Measurements from ENCODE around the gene CFAP43. TPM values are rescaled to one million over a fixed set of nuclear protein-coding genes. Genes with fewer than 3 reads are reported as not detected.
A peak's percentile ranks its signal among the peaks of the same experiment; 100 is the strongest.
"Not testable (repeated sequence)": the region's sequence is repeated elsewhere in the genome, so short reads cannot be mapped to it uniquely, and the experiment has no call there.

CFAP43 gene
- total RNA-seq, 2 experiments from 2014 or later: not detected

GRCh38 chr10:104250371-104250770 lies 18.2 kb upstream of the CFAP43 start:
- no peak overlapping the region for H3K4me3 Mint-ChIP-seq
- no peak overlapping the region for H3K27ac Mint-ChIP-seq
- H3K27me3 Mint-ChIP-seq: peaks cover 25% of the 10 kb centered on the region
- H3K4me1 Mint-ChIP-seq: peaks cover 24% of the 10 kb centered on the region
- DNase-seq: no peak
- peaks cover 6% of the 10 kb centered on the region for H3K9me3 Mint-ChIP-seq
- H3K36me3 Mint-ChIP-seq: peaks cover 6% of the 10 kb centered on the region

- peaks cover 25% of the 10 kb centered on the region for H3K27me3 Mint-ChIP-seq
- not testable (repeated sequence) for DNase-seq, H3K4me3 Mint-ChIP-seq, H3K27ac Mint-ChIP-seq, H3K36me3 Mint-ChIP-seq, H3K9me3 Mint-ChIP-seq
- peaks cover 18% of the 10 kb centered on the region for H3K4me1 Mint-ChIP-seq
Observed at GRCh38 chr10:104248931-104249330, 16.8 kb upstream of the CFAP43 start.

GRCh38 chr10:104247513-104248146 lies 15.5 kb upstream of the CFAP43 start:
- H3K36me3 Mint-ChIP-seq: no peaks in the 10 kb centered on the region
- H3K9me3 Mint-ChIP-seq: peaks cover 1% of the 10 kb centered on the region
- H3K27ac Mint-ChIP-seq: peak overlapping the region; percentile 66
- DNase-seq: no peak
- peaks cover 10% of the 10 kb centered on the region for H3K4me1 Mint-ChIP-seq
- peaks cover 33% of the 10 kb centered on the region for H3K27me3 Mint-ChIP-seq
- H3K4me3 Mint-ChIP-seq: no peak overlapping the region

GRCh38 chr10:104246976-104247375 lies 14.8 kb upstream of the CFAP43 start:
- H3K9me3 Mint-ChIP-seq: peaks cover 1% of the 10 kb centered on the region
- no peak for DNase-seq
- H3K4me1 Mint-ChIP-seq: peaks cover 10% of the 10 kb centered on the region
- peak overlapping the region; percentile 66 for H3K27ac Mint-ChIP-seq
- peaks cover 33% of the 10 kb centered on the region for H3K27me3 Mint-ChIP-seq
- H3K4me3 Mint-ChIP-seq: no peak overlapping the region
- H3K36me3 Mint-ChIP-seq: no peaks in the 10 kb centered on the region

- peaks cover 1% of the 10 kb centered on the region for H3K9me3 Mint-ChIP-seq
- no peaks in the 10 kb centered on the region for H3K36me3 Mint-ChIP-seq
- peaks cover 10% of the 10 kb centered on the region for H3K4me1 Mint-ChIP-seq
- peaks cover 35% of the 10 kb centered on the region for H3K27me3 Mint-ChIP-seq
- H3K27ac Mint-ChIP-seq: no peak overlapping the region
- no peak overlapping the region for H3K4me3 Mint-ChIP-seq
- no peak for DNase-seq
Observed at GRCh38 chr10:104245066-104245632, 13.0 kb upstream of the CFAP43 start.

GRCh38 chr10:104243512-104243911 lies 11.3 kb upstream of the CFAP43 start:
- peaks cover 1% of the 10 kb centered on the region for H3K9me3 Mint-ChIP-seq

GRCh38 chr10:104243009-104243408 lies 10.8 kb upstream of the CFAP43 start:
- H3K27ac Mint-ChIP-seq, H3K9me3 Mint-ChIP-seq, H3K36me3 Mint-ChIP-seq, DNase-seq, H3K4me3 Mint-ChIP-seq: not testable (repeated sequence)
- Mint-ChIP-seq H3K27me3 (peaks cover 25% of the 10 kb centered on the region), H3K4me1 (peaks cover 10% of the 10 kb centered on the region)

More at GRCh38 chr10:104243512-104243911, 11.3 kb upstream of the CFAP43 start:
- H3K4me1 Mint-ChIP-seq: peaks cover 10% of the 10 kb centered on the region
- no peak overlapping the region for H3K27ac Mint-ChIP-seq
- H3K27me3 Mint-ChIP-seq: peaks cover 27% of the 10 kb centered on the region
- H3K4me3 Mint-ChIP-seq: no peak overlapping the region
- DNase-seq: no peak
- no peaks in the 10 kb centered on the region for H3K36me3 Mint-ChIP-seq

GRCh38 chr10:104242545-104242944 lies 10.4 kb upstream of the CFAP43 start:
- Mint-ChIP-seq H3K27ac (no peak overlapping the region), H3K27me3 (peaks cover 25% of the 10 kb centered on the region), H3K36me3 (no peaks in the 10 kb centered on the region), H3K4me3 (no peak overlapping the region), H3K9me3 (peaks cover 1% of the 10 kb centered on the region), H3K4me1 (peaks cover 10% of the 10 kb centered on the region)
- DNase-seq: no peak

GRCh38 chr10:104240078-104240477 lies 7.9 kb upstream of the CFAP43 start:
- no peaks in the 10 kb centered on the region for H3K36me3 Mint-ChIP-seq
- H3K27me3 Mint-ChIP-seq: peaks cover 21% of the 10 kb centered on the region
- no peak overlapping the region for H3K4me3 Mint-ChIP-seq

GRCh38 chr10:104235801-104236200 lies 3.6 kb upstream of the CFAP43 start:
- H3K36me3 Mint-ChIP-seq: no peaks in the 10 kb centered on the region
- no peak overlapping the region for H3K27ac Mint-ChIP-seq
- DNase-seq: no peak
- no peak overlapping the region for H3K4me3 Mint-ChIP-seq
- peaks cover 26% of the 10 kb centered on the region for H3K27me3 Mint-ChIP-seq
- H3K4me1 Mint-ChIP-seq: peaks cover 9% of the 10 kb centered on the region
- H3K9me3 Mint-ChIP-seq: peaks cover 8% of the 10 kb centered on the region

More at GRCh38 chr10:104240078-104240477, 7.9 kb upstream of the CFAP43 start:
- Mint-ChIP-seq H3K9me3 (no peaks in the 10 kb centered on the region), H3K4me1 (no peaks in the 10 kb centered on the region), H3K27ac (no peak overlapping the region)
- no peak for DNase-seq

GRCh38 chr10:104234934-104235333 lies 2.8 kb upstream of the CFAP43 start:
- Mint-ChIP-seq H3K9me3 (peaks cover 8% of the 10 kb centered on the region), H3K4me1 (peaks cover 9% of the 10 kb centered on the region), H3K36me3 (no peaks in the 10 kb centered on the region), H3K4me3 (no peak overlapping the region), H3K27ac (no peak overlapping the region), H3K27me3 (peaks cover 22% of the 10 kb centered on the region)
- no peak for DNase-seq

- H3K27ac Mint-ChIP-seq: no peak overlapping the region
- H3K9me3 Mint-ChIP-seq: peaks cover 8% of the 10 kb centered on the region
Observed at GRCh38 chr10:104233817-104234216, 1.7 kb upstream of the CFAP43 start.

GRCh38 chr10:104232613-104233102 lies 494 bp upstream of the CFAP43 start:
- peaks cover 8% of the 10 kb centered on the region for H3K9me3 Mint-ChIP-seq
- H3K4me1 Mint-ChIP-seq: peaks cover 9% of the 10 kb centered on the region
- no peak for DNase-seq
- H3K27ac Mint-ChIP-seq: no peak overlapping the region
- peak overlapping the region; percentile 85 for H3K4me3 Mint-ChIP-seq
- H3K36me3 Mint-ChIP-seq: no peaks in the 10 kb centered on the region
- peaks cover 21% of the 10 kb centered on the region for H3K27me3 Mint-ChIP-seq

More at GRCh38 chr10:104233817-104234216, 1.7 kb upstream of the CFAP43 start:
- H3K4me3 Mint-ChIP-seq: peak overlapping the region; percentile 42
- no peak for DNase-seq
- no peaks in the 10 kb centered on the region for H3K36me3 Mint-ChIP-seq
- H3K27me3 Mint-ChIP-seq: peaks cover 21% of the 10 kb centered on the region
- H3K4me1 Mint-ChIP-seq: peaks cover 9% of the 10 kb centered on the region

GRCh38 chr10:104230490-104230889 lies 1.7 kb downstream of the CFAP43 start:
- H3K36me3 Mint-ChIP-seq: no peaks in the 10 kb centered on the region
- peaks cover 21% of the 10 kb centered on the region for H3K27me3 Mint-ChIP-seq
- peaks cover 8% of the 10 kb centered on the region for H3K9me3 Mint-ChIP-seq
- no peak overlapping the region for H3K4me3 Mint-ChIP-seq
- no peak overlapping the region for H3K27ac Mint-ChIP-seq
- DNase-seq: no peak
- H3K4me1 Mint-ChIP-seq: peaks cover 9% of the 10 kb centered on the region

GRCh38 chr10:104223304-104223703 lies 8.9 kb downstream of the CFAP43 start:
- H3K4me3 Mint-ChIP-seq: no peak overlapping the region
- no peak for DNase-seq
- H3K27me3 Mint-ChIP-seq: peaks cover 16% of the 10 kb centered on the region

GRCh38 chr10:104220522-104220921 lies 11.6 kb downstream of the CFAP43 start:
- no peak overlapping the region for H3K27ac Mint-ChIP-seq
- H3K27me3 Mint-ChIP-seq: peaks cover 17% of the 10 kb centered on the region
- H3K36me3 Mint-ChIP-seq: no peaks in the 10 kb centered on the region
- H3K4me1 Mint-ChIP-seq: no peaks in the 10 kb centered on the region
- no peaks in the 10 kb centered on the region for H3K9me3 Mint-ChIP-seq
- no peak for DNase-seq
- H3K4me3 Mint-ChIP-seq: no peak overlapping the region

More at GRCh38 chr10:104223304-104223703, 8.9 kb downstream of the CFAP43 start:
- no peak overlapping the region for H3K27ac Mint-ChIP-seq
- H3K4me1 Mint-ChIP-seq: no peaks in the 10 kb centered on the region
- no peaks in the 10 kb centered on the region for H3K36me3 Mint-ChIP-seq
- H3K9me3 Mint-ChIP-seq: no peaks in the 10 kb centered on the region

Data from activated naive CD8-positive, alpha-beta T cell treated with anti-CD3 and anti-CD28 coated beads for 36 hours (primary cell).